K562 (cell line): ENCODE results near the gene ELK4. TPM values are rescaled to one million over a fixed set of nuclear protein-coding genes. Genes with fewer than 3 reads are reported as not detected.

Experiments
- ATAC-seq: fragments of 200-7000 bp; cut with Tn5 transposase; 3 replicates; pipeline ENCODE4 v1.9.1; 2020; ENCODE audit warnings: moderate library complexity
- BruUV-seq: library from RNA; stranded (reverse); fragments of 400-500 nt; replicated peaks from 2 replicates; lab custom pipeline; 2021; lab: Mats Ljungman, UMichigan
- CTCF ChIA-PET: fragments of 300-600 bp; formaldehyde crosslinking; extraction: SDS; loops from one replicate; lab custom pipeline; 2021; ENCODE audit warnings: low intra/inter-chr PET ratio; lab: Yijun Ruan, JAX
- POLR2A ChIA-PET: fragments of 300-600, 350-650 bp; sonication (Branson Sonifier 250); formaldehyde crosslinking; extraction: SDS; loops from one replicate; lab custom pipeline; 2021; ENCODE audit warnings: antibody characterized with exemption, inconsistent platforms; lab: Yijun Ruan, JAX
- DNase-seq, 4 experiments: peaks; one replicate each; pipeline versions ENCODE4 v3.0.0 to v3.0.0-alpha.2; 2011 to 2018; ENCODE audit warnings: low spot score in 3 of 4, mixed read lengths in 3 of 4; ENCODE audit errors: extremely low read depth in 1 of 4
- FAIRE-seq: peaks from 2 replicates; lab custom pipeline; 2011; peaks lifted over from hg19 to GRCh38; lab: Jason Lieb, UNC
- H2AFZ ChIP-seq: 2 replicates; pipeline ENCODE4 v1.6.0; 2011; ENCODE audit warnings: low read depth, low read length, control low read depth, inconsistent platforms
- H3K27ac ChIP-seq: fragments of 200-600 bp; 3 replicates; pipeline ENCODE4 v1.8.0; 2011; ENCODE audit warnings: low read depth, mild to moderate bottlenecking, control low read depth, inconsistent platforms, low read length, moderate library complexity, mixed read lengths; ENCODE audit errors: extremely low read depth
- H3K27me3 ChIP-seq, 2 experiments: fragments of 300-600 bp in 1 of 2; 2 replicates in 1 of 2; 3 replicates in 1 of 2; pipeline versions ENCODE4 v1.6.0 to v1.8.0; 2011; ENCODE audit warnings: inconsistent platforms in 2 of 2, low read length in 2 of 2, mild to moderate bottlenecking in 1 of 2, mixed read lengths in 1 of 2, moderate library complexity in 1 of 2; ENCODE audit not compliant: control insufficient read depth in 2 of 2, insufficient read depth in 2 of 2
- H3K36me3 ChIP-seq: fragments of 300-600 bp; 3 replicates; pipeline ENCODE4 v1.8.0; 2011; ENCODE audit warnings: mild to moderate bottlenecking, low read length, inconsistent platforms; ENCODE audit not compliant: control insufficient read depth, insufficient read depth
- H3K4me1 ChIP-seq, 2 experiments: fragments of 200-600 bp in 1 of 2; replicated peaks in 1 of 2; 2 replicates in 1 of 2; 3 replicates in 1 of 2; pipeline versions ENCODE4 v1.5.1 to v1.8.0; 2011; ENCODE audit warnings: inconsistent platforms in 2 of 2, low read length in 2 of 2, mild to moderate bottlenecking in 1 of 2, mixed read lengths in 1 of 2, moderate library complexity in 1 of 2; ENCODE audit not compliant: control insufficient read depth in 2 of 2, insufficient read depth in 2 of 2
- H3K4me2 ChIP-seq: 2 replicates; pipeline ENCODE4 v1.6.1; 2011; ENCODE audit warnings: low read length, control low read depth, inconsistent platforms, mixed read lengths; ENCODE audit not compliant: insufficient read depth
- H3K4me3 ChIP-seq: fragments of 200-600 bp; sonication (generic), shearing (Covaris generic); 2 replicates; pipeline ENCODE4 v1.5.1; 2016; ENCODE audit warnings: control low read depth, inconsistent platforms
- H3K79me2 ChIP-seq: fragments of 200-600 bp; 3 replicates; pipeline ENCODE4 v1.8.0; 2011; ENCODE audit warnings: low read length, inconsistent platforms; ENCODE audit not compliant: control insufficient read depth, insufficient read depth
- H3K9ac ChIP-seq, 2 experiments: 2 replicates each; pipeline versions ENCODE4 v1.6.0 to v1.6.1; 2011; ENCODE audit warnings: low read depth in 2 of 2, low read length in 2 of 2, control low read depth in 1 of 2, inconsistent platforms in 1 of 2, mild to moderate bottlenecking in 1 of 2, mixed read lengths in 1 of 2; ENCODE audit not compliant: insufficient read depth in 1 of 2
- H3K9me1 ChIP-seq: one replicate; pipeline ENCODE4 v1.6.0; 2011; ENCODE audit warnings: inconsistent platforms, mild to moderate bottlenecking, low read length, moderate library complexity; ENCODE audit not compliant: control insufficient read depth, insufficient read depth
- H3K9me3 ChIP-seq: replicated peaks from 2 replicates; pipeline ENCODE4 v1.5.1; 2011; ENCODE audit warnings: low read depth, low read length, inconsistent platforms; ENCODE audit not compliant: control insufficient read depth, insufficient read depth
- H4K20me1 ChIP-seq: replicated peaks from 2 replicates; pipeline ENCODE4 v1.6.1; 2011; ENCODE audit warnings: low read length, inconsistent platforms, mixed read lengths; ENCODE audit not compliant: control insufficient read depth, insufficient read depth
- HEY1 ChIP-seq: fragments of 250-450 bp; sonication (Bioruptor Pico); IDR thresholded peaks from 2 replicates; pipeline ENCODE4 v1.5.0; 2020; ENCODE audit warnings: mild to moderate bottlenecking, moderate library complexity, borderline replicate concordance
- MEF2D ChIP-seq: conservative IDR thresholded peaks from 2 replicates; pipeline ENCODE4 v1.6.1; 2016; ENCODE audit warnings: low read depth, missing genetic modification characterization, missing compliant biosample characterization
- NCOR1 ChIP-seq: fragments of 450-650 bp; IDR thresholded peaks from 2 replicates; pipeline ENCODE4 v1.6.1; 2016; ENCODE audit warnings: mild to moderate bottlenecking, moderate library complexity
- PHF21A ChIP-seq: fragments of 450-650 bp; IDR thresholded peaks from 2 replicates; pipeline ENCODE4 v1.6.1; 2017; ENCODE audit warnings: low read depth, borderline replicate concordance
- RCOR1 ChIP-seq, 2 experiments: IDR thresholded peaks; 2 replicates each; pipeline ENCODE4 v1.6.1; 2012; ENCODE audit warnings: low read depth in 2 of 2, low read length in 2 of 2, borderline replicate concordance in 1 of 2, improper control_type of control experiment in 1 of 2
- ZNF134 ChIP-seq: fragments of 250-450 bp; sonication (Bioruptor Pico); conservative IDR thresholded peaks from 2 replicates; pipeline ENCODE4 v1.4.0; 2020
- ZNF224 ChIP-seq: sonication (generic); formaldehyde crosslinking; IDR thresholded peaks from 2 replicates; pipeline ENCODE4 v1.8.0; 2022; ENCODE audit warnings: mild to moderate bottlenecking, missing genetic modification reagents
- ZNF668 ChIP-seq: fragments of 250-450 bp; sonication (Bioruptor Pico); IDR thresholded peaks from 2 replicates; pipeline ENCODE4 v1.8.0; 2022; ENCODE audit warnings: mild to moderate bottlenecking, inconsistent platforms
- WGBS: fragments of 100-300 bp; shearing (Covaris generic); methylation state at CpG from one replicate; pipeline ENCODE4 v1.1.6; 2016; ENCODE audit warnings: low coverage, mixed read lengths; ENCODE audit not compliant: insufficient coverage; ENCODE audit errors: missing lambda C conversion rate; 5-methylcytosine and 5-hydroxymethylcytosine counted together
- in situ Hi-C: fragments of 300-500 bp; cut with MboI; formaldehyde crosslinking; loops from 4 replicates; pipeline ENCODE4 v1.15.0; 2018; ENCODE audit warnings: inconsistent platforms, mixed read lengths
- intact Hi-C: fragments of 100-400 bp; cut with micrococcal nuclease; formaldehyde crosslinking; loops from 2 replicates; pipeline ENCODE4 v1.14.2; 2022
- polyA plus RNA-seq, 8 experiments: library from polyadenylated mRNA; depleted of rRNA in 4 of 8; stranded (reverse) in 5 of 8; unstranded in 3 of 8; fragments of >200 nt; fragmentation: Nextera tagmentation in 2 of 8; fragmentation: Illumina TruSeq in 1 of 8; extraction: Ambion mirVana in 2 of 8; extraction: Trizol in 1 of 8; gene quantifications; 2 replicates each; pipeline versions ENCODE4 v1.2.1 to v1.2.3, GENCODE V29; 2011 to 2014; ENCODE audit warnings: inconsistent platforms in 1 of 8, missing spikeins in 1 of 8
- total RNA-seq, 7 experiments: library from RNA; depleted of rRNA in 6 of 7; stranded (reverse); fragments of >200 nt in 6 of 7; fragmentation: Illumina TruSeq in 2 of 7; extraction: Trizol in 2 of 7; gene quantifications; 2 replicates each; pipeline versions ENCODE4 v1.2.1 to v1.2.3, GENCODE V29; 2011 to 2021; ENCODE audit warnings: low replicate concordance in 1 of 7

ELK4 gene
- total and polyA plus RNA-seq, 9 of the 15 experiments (the other 6 are each of a cell fraction or from before 2014, with no cell fraction given), result 2.0 to 21.7 (median 9.2) TPM

DNA sequence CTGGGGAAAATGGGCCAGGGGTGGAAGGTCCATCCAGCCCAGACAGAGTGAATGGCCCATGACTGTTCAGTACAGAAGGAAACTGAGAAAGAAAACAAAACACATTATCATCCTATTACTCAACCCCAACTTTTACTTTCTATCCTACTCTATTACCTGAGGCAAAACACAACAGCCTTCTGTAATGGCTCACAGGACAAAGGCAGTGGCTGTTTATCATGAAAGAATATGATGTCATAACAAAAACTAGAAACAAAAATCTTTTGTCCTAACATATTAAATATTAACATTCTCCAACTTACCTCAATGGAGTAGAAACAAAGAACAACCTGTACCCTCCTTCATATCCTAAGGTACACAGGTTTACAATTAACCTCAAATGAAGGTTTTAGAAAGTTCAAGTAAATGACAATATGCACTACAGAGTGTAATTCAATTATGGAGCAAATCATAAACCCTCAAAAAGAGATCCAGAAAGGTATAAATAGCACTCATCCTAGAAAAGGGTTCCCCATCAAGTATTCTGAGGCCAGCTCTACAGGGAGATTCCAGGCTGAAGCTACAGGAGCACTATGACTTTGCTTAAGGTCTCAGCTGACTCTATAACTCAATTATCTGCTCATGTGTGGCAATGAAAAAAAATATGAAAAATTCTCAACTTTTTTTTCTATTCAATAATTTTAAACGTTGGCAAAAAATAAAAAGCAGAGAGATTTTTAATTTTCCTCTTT is 15.1 kb downstream of the ELK4 start:
- ATAC-seq, result no peak
- WGBS, result 69% methylated on average over 1 of the region's 1 CpG

DNA sequence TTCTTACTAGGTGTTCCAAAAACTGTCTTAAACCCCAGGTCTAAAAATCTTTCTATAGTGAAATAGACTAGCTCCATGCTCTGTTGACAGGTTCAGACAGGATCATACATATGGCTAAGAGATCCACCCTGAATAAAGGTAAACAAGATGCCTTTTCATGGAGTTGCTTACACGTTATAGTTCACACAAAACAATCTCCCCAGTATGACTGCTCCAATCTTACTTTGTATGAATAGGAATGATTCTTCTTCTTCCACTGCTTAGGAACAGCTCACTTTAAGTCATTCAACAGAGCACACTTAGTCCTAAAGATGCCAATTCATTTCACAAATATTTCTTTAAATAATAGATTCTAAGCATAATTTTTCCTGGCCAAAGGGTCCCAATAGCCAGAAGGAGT is 16.0 kb downstream of the ELK4 start:
- TF ChIP-seq ZNF224 (CRISPR knock-in tag), result no peak
- TF ChIP-seq RCOR1 (IDR thresholded peaks at IDR 0.05; ENCODE audit: borderline replicate concordance in 1 of 2, low read depth in 2 of 2, low read length in 2 of 2), result no peak
- no peak for TF ChIP-seq ZNF668 (CRISPR knock-in tag)
- no peak for TF ChIP-seq HEY1 (CRISPR knock-in tag)
- 0 out of 2 replicates have a peak, but pooled peaks have one; percentile 20 for TF ChIP-seq ZNF134 (CRISPR knock-in tag)
- Histone ChIP-seq H3K4me1 (no peaks in the 10 kb centered on the region), H3K4me2 (no peak overlapping the region), H4K20me1 (no peaks in the 10 kb centered on the region), H2AFZ (no peak overlapping the region), H3K4me3 (no peak overlapping the region), H3K79me2 (peaks cover 6% of the 10 kb centered on the region; the same call in 1 of the 3 replicates), H3K27ac (no peak overlapping the region), H3K9me1 (no peaks in the 10 kb centered on the region), H3K9ac (no peak overlapping the region), H3K9me3 (no peaks in the 10 kb centered on the region), H3K27me3 (no peaks in the 10 kb centered on the region), H3K36me3 (peaks cover 92% of the 10 kb centered on the region)
- no TSS peak for BruUV-seq
- ATAC-seq, result no peak
- 88% methylated on average over 1 of the region's 1 CpG for WGBS
- CTCF ChIA-PET, result no interaction called here
- FAIRE-seq, result no peak
- intact Hi-C loops, result no loop called here
- DNase-seq, result no peak
- in situ Hi-C loops, result no loop called here
- POLR2A ChIA-PET, result interaction anchor here (0.5 kb wide), 1 partner anchor 117 kb away, joined by 4 read pairs; no protein-coding TSS in a partner anchor

More for the DNA sequence above, 15.1 kb downstream of the ELK4 start:
- Histone ChIP-seq H3K9me1 (no peaks in the 10 kb centered on the region), H3K4me1 (no peaks in the 10 kb centered on the region), H3K9me3 (no peaks in the 10 kb centered on the region), H4K20me1 (no peaks in the 10 kb centered on the region), H3K4me3 (no peak overlapping the region), H3K27ac (no peak overlapping the region), H3K79me2 (no peaks in the 10 kb centered on the region; the same call in 2 of the 3 replicates), H3K4me2 (no peak overlapping the region), H3K9ac (no peak overlapping the region), H3K27me3 (no peaks in the 10 kb centered on the region), H2AFZ (no peak overlapping the region), H3K36me3 (peaks cover 90% of the 10 kb centered on the region)
- intact Hi-C loops, result no loop called here
- TF ChIP-seq PHF21A (no peak), NCOR1 (no peak), MEF2D (tag) (no peak)
- DNase-seq (no peak), FAIRE-seq (no peak)
- in situ Hi-C loops, result no loop called here
- no TSS peak for BruUV-seq
- CTCF ChIA-PET, result no interaction called here
- POLR2A ChIA-PET, result no interaction called here
